ENCODE measurements around the gene ZC3H12C.

ZC3H12C gene

DNA sequence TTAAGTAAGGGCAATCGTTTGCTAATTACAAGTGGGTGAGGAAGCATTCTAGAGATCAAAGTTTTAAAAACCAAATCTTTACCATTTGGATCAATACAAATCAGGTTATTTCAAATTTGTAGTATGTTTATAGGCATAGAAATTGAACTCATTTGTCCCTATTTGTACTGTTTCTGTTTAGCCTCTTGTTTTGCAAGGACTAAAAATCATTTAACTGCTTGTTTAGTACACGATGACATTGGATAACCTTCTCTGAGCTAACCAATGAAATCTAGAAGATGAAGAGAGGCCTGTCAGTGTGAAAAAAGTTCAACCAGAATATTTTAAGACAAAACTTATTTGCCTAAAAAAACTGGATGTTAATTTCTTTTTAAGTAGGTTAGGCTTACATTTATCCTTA is 40.0 kb downstream of the ZC3H12C start:
- TF ChIP-seq, protein P1, sequence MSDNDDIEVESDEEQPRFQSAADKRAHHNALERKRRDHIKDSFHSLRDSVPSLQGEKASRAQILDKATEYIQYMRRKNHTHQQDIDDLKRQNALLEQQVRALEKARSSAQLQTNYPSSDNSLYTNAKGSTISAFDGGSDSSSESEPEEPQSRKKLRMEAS (IDR thresholded peaks at IDR 0.05; ENCODE audit: low read depth, low read length), result no peak
- TF ChIP-seq MYC (IDR thresholded peaks at IDR 0.05; ENCODE audit: low read depth, low read length) (no peak), POLR2A (IDR thresholded peaks at IDR 0.05; ENCODE audit: extremely low read depth, insufficient read length) (no peak)
- TF ChIP-seq, protein P2, sequence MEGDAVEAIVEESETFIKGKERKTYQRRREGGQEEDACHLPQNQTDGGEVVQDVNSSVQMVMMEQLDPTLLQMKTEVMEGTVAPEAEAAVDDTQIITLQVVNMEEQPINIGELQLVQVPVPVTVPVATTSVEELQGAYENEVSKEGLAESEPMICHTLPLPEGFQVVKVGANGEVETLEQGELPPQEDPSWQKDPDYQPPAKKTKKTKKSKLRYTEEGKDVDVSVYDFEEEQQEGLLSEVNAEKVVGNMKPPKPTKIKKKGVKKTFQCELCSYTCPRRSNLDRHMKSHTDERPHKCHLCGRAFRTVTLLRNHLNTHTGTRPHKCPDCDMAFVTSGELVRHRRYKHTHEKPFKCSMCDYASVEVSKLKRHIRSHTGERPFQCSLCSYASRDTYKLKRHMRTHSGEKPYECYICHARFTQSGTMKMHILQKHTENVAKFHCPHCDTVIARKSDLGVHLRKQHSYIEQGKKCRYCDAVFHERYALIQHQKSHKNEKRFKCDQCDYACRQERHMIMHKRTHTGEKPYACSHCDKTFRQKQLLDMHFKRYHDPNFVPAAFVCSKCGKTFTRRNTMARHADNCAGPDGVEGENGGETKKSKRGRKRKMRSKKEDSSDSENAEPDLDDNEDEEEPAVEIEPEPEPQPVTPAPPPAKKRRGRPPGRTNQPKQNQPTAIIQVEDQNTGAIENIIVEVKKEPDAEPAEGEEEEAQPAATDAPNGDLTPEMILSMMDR (IDR thresholded peaks at IDR 0.05; ENCODE audit: low read depth, low read length), result no peak
- DNase-seq (ENCODE audit: low read depth), result no peak
- no peak overlapping the region for H3K4me3 ChIP-seq (ENCODE audit: low read depth, low read length)

DNA sequence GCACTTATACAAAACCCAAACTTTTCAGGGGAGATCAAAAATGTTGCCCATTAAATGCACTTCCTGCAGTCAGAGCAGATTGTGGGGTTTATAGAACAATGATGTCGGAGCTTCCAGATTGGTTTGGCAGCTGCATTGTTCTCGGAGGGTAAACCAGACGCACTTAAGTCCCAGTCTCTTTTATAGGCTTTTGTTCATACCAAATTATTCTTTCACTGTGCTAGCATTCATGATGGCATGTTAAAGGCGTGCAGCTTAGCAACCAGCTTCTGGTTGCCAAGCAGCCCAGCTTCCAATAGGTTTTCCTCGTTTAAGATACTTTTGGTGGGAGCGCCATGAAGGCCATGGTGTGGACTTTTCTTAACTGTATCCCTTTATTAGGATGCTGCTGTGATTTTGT is 40.9 kb downstream of the ZC3H12C start:
- H3K4me3 ChIP-seq (ENCODE audit: low read depth, low read length), result no peak overlapping the region
- TF ChIP-seq POLR2A (IDR thresholded peaks at IDR 0.05; ENCODE audit: extremely low read depth, insufficient read length), result no peak
- no peak for DNase-seq (ENCODE audit: low read depth)

DNA sequence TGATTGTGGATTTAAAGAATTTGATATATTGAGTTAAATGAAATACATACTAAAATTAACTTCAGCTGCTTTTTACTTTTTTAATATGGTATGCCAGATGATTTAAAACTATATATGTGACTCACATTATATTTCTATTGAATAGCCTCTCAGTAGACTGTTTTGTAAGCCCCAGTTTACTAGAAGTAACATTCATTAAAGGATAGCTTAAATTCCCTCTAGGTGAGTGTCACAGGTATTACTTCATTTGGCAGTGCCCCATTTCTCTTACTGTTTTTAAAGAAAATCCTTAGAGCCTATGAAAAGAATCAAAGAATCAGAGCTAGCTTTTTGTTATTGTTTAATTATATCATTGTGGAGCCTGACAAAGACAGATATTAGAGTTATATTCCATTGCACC is 48.6 kb downstream of the ZC3H12C start:
- DNase-seq (ENCODE audit: low read depth), result no peak
- H3K4me3 ChIP-seq (ENCODE audit: low read depth, low read length), result no peak overlapping the region
- no peak for TF ChIP-seq POLR2A (IDR thresholded peaks at IDR 0.05; ENCODE audit: extremely low read depth, insufficient read length)
- TF ChIP-seq, protein P1 (IDR thresholded peaks at IDR 0.05; ENCODE audit: low read depth, low read length), result no peak
- TF ChIP-seq, protein P2 (IDR thresholded peaks at IDR 0.05; ENCODE audit: low read depth, low read length), result no peak
- no peak for TF ChIP-seq MYC (IDR thresholded peaks at IDR 0.05; ENCODE audit: low read depth, low read length)

DNA sequence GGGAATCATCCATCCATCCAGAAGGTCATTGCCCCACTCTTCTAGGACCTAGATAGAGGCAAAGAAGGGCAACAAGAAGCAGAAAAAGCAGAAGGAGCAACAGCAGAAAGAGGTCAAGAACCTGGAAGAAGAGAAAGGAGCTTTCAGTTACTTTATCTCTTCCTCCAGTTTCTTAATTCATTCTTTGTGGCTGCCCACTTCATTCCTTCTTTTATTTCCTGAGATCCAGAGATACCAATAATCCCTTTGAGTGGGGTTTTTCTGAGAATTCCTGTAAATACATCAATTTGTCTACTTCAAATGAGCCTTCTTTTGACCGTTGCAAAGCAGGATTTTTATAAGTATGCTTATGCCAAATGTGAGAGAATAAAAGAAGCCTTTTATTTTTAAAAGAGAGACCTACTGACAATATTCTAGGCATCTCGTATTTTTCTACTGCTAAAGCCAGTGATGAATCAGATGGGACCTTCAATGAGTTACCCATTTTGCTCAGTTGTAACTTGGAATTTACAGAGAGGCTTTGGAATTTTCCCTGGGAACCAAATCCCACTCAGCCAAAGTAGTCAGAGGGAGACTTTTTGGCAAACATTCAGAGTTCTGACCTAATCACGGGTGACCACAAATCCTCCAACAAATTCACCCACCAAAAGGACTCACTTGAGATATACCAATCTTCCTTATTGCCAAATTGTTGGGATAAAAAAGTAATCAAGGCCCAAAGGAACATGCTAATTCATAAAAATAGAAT is 54.9 kb downstream of the ZC3H12C start:
- TF ChIP-seq POLR2A (IDR thresholded peaks at IDR 0.05; ENCODE audit: extremely low read depth, insufficient read length), result no peak
- TF ChIP-seq, protein P1 (IDR thresholded peaks at IDR 0.05; ENCODE audit: low read depth, low read length), result no peak
- H3K4me3 ChIP-seq (ENCODE audit: low read depth, low read length), result no peak overlapping the region
- no peak for DNase-seq (ENCODE audit: low read depth)

DNA sequence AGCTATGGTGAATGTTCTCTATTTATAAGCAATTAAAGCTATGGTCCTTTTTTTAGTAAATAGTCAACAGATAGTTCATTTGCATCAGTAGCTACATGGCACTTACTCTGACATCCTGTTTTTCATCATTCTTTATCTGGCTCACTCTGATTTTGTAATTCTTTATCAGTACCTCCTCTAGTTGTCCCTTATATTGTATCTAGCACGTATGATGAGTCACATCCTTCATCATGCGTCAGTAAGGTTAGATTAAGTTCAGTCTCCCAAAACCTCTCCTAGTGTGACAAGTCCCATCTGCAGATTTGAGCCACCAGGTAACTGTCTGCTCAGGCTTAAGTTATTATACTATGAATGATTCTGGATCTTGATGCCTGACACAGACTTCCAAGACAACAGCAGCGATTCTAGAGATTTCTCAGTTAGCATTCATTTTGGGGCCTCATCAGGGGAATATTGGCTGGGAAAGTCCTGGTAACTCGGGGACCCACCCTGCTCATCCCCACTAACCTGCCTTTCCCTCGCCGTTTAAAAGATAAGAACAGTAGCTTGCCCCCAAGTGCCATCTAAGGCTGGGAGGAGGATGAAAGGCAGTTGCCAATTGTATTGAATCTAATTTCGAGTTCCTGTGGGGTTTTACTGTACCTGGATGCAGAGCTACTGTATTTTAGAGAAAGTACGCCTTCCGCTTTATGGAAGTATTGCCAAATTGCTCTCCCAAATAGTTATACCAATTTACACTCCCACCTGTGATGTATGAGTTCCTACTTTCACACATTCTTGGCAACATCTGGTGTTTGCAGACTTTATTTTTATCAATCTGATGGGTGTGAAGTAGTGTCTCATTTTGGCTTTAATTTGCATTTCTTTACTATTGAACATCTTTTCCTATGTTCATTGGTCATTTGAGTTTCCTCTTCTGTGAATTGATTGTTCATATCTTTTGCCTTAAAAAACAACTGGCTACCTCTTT is 55.9 kb downstream of the ZC3H12C start:
- TF ChIP-seq, protein P2 (IDR thresholded peaks at IDR 0.05; ENCODE audit: low read depth, low read length), result no peak
- TF ChIP-seq, protein P1 (IDR thresholded peaks at IDR 0.05; ENCODE audit: low read depth, low read length), result no peak
- TF ChIP-seq POLR2A (IDR thresholded peaks at IDR 0.05; ENCODE audit: extremely low read depth, insufficient read length) (no peak), MYC (IDR thresholded peaks at IDR 0.05; ENCODE audit: low read depth, low read length) (no peak)
- no peak for DNase-seq (ENCODE audit: low read depth)
- no peak overlapping the region for H3K4me3 ChIP-seq (ENCODE audit: low read depth, low read length)

DNA sequence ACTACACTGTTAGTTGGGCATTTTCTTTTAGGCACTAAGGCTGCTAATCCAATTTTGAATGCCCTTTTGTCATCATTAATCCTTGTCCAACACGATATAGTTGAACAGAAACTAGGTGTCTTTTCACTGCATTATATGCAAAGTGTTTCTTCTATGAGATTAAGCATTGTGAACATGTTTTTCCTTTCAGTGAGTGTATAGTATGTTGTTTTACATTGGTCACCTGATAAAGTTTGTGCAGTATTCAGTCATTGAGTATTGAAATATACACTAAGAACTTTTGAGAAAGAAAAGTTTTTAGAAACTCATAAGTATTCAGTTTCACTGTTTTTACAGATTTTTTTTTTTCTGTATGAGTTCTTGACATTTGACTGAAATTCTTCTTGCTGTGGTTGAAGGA is 59.0 kb downstream of the ZC3H12C start:
- TF ChIP-seq, protein P2 (IDR thresholded peaks at IDR 0.05; ENCODE audit: low read depth, low read length), result no peak
- TF ChIP-seq POLR2A (IDR thresholded peaks at IDR 0.05; ENCODE audit: extremely low read depth, insufficient read length), result no peak
- TF ChIP-seq, protein P1 (IDR thresholded peaks at IDR 0.05; ENCODE audit: low read depth, low read length), result no peak
- no peak for TF ChIP-seq MYC (IDR thresholded peaks at IDR 0.05; ENCODE audit: low read depth, low read length)
- no peak for DNase-seq (ENCODE audit: low read depth)
- no peak overlapping the region for H3K4me3 ChIP-seq (ENCODE audit: low read depth, low read length)
